SH-SY5Y (cell line): ENCODE results near the gene SPAG6.

Source experiments
- GATA2 ChIP-seq: IDR thresholded peaks from 2 replicates; pipeline ENCODE4 v1.6.1; 2011; ENCODE audit warnings: mild to moderate bottlenecking, low read depth, low read length
- GATA3 ChIP-seq: IDR thresholded peaks from 2 replicates; pipeline ENCODE4 v1.6.1; 2011; ENCODE audit warnings: low read depth, mild to moderate bottlenecking, low read length, moderate library complexity

DNA sequence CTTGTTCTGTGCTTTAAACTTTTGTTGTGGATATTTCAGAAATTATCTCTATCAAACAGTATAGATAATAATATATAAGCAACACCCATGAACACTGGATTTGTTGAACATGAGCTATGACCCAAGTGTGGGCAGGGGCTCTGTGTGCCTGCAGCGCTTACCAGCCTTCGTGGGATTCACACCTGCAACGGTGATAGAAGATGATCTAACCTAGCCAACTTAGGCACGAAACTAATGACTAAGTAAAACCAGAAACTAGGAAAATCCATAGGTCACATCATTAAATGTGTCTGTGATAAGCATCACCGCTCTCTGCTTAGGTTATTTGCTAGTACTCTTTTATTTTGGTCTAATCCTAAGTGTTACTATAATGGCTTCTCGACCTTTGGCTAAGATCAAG lies 18.0 kb downstream of the SPAG6 start:
- no peak for TF ChIP-seq GATA3
- no peak for TF ChIP-seq GATA2
